GM21526 (cell line): ENCODE data around the gene LSM2.

Experiments used
- ATAC-seq: cut with Tn5 transposase; IDR thresholded peaks from one replicate; pipeline ENCODE4 v1.9.1; 2021; ENCODE audit warnings: moderate library complexity; ENCODE audit not compliant: unreplicated experiment, low FRiP score

Gene LSM2

GRCh38 chr6:31778193-31778592 lies 28.6 kb downstream of the LSM2 start:
- no peak for ATAC-seq

- ATAC-seq: no peak
Measured at GRCh38 chr6:31777667-31778050, 29.1 kb downstream of the LSM2 start.

DNA sequence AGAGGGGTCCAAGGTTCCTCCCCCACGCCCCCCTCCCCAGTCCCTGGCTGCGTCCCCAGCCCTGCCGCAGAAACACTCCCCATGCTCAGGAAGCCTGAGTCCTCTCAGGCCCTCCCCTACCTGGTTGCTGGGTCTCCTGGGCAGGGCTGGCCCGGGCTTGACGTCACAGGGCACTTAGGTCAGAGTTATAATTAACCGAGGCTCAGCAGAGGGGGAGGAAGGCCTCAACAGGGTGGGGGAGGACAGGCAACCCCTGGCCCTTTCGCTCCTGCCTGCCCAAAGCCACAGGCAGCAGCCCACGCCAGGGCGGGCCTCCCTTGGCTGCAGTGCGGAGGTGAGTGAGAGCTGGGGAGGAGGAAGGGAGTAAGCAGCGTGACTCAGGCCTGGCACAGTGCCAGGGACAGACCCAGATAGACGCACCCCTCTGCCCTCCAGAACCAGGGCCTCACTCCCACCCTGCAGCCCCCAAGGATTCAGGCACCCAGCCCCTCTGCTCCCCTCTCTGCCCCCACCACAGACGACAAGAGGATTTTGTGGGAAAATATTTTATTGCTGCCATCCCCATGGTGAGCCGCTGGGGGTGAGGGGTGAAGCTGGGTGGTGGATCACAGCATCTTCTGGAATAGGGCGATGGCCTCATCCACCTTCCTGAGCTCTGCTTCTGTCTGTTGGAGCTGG lies 29.6 kb downstream of the LSM2 start, which contains the start of gene VWA7:
Gene VWA7 (minus strand): TSS at position 340 of the 678 bp plus-strand sequence. CDS start 549 bp downstream, outside the sequence.
- peak; percentile 42 for ATAC-seq

DNA sequence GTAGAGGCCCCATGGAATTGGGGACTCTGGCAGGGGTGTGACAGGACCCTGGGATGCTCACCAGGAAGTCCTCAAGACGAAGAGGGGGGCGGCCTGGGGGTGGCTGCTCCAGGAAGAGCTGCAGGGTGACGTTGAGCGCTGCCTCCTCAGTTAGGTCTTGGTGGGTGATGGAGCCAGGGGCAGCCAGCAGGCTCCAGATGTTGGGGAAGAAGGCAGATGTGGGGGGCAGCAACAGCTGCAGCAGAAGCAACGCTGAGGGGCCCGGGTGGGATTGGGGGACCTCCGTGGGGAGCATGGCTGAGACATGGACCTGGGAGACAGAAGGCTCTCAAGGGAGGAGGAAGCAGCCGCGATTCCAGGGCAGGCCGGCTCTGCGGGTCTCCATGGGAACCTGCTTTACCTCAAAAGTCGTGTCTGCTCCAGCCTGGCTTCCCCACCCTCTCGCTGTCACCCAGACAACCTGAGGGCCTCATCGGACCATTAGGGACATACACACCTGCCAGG lies 30.2 kb downstream of the LSM2 start:
- no peak for ATAC-seq

DNA sequence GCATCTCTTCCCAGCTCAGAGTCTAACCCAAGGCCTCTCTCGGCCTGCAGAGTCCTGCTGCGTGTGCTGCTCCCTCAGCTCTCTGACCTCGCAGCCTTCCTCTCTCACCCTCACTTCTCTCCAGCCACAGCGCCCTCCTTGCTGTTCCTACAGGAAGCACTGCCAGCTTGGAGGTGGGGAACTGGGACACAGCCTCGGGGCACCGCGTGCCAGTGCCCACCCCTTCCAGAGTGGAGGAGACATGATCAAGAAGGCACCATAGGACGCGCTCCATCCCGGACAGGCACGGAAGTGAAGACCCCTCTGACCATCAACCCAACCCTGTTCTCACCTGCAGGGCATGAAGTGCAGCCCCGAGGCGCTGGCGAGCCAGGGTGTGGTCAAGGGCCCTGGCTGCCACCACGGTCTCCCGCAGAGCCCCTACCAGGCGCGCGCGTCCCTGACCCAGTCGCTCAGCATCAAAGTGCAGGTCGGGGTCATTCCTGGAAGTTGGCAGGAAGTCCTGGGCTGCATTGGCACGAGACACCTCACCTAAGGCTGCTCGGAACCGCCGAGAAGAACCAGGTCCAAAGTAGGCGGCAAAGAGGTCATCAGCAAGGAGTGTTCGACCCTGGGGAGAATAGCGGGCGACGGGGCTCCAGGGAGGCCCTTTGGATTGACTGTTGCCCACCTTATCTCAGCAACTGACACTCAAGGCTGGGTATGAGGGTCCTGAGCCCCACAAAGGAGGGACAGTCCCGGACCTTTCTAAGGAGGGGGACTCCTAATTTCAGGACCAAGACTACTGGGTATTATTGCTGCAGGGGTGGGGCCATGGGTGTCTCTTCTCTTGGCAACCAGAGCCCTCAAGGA lies 30.9 kb downstream of the LSM2 start:
- no peak for ATAC-seq

DNA sequence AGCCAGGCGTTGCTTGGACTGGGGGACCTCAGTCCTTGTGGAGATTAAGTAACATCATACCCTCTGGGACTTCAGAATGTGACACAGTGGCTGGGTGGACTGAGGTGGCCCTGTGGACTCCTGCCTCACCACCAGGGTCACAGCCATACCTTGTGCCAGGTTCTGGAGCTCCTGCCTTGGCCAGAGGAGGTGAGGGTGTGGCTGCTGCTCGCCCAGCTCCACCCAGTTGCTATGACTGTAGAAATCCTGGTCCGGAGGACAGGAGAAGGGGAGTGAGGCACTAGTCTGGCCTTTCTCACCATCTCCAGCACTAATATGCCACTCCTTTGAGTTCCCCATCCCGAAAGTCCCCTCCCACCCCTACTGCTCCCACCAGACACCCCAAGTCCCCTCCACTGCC lies 31.6 kb downstream of the LSM2 start:
- no peak for ATAC-seq

GRCh38 chr6:31771992-31772358 lies 34.8 kb downstream of the LSM2 start:
- no peak for ATAC-seq

GRCh38 chr6:31770860-31771259 lies 35.9 kb downstream of the LSM2 start:
- no peak for ATAC-seq

GRCh38 chr6:31769684-31770371 lies 36.9 kb downstream of the LSM2 start:
- ATAC-seq: no peak

DNA sequence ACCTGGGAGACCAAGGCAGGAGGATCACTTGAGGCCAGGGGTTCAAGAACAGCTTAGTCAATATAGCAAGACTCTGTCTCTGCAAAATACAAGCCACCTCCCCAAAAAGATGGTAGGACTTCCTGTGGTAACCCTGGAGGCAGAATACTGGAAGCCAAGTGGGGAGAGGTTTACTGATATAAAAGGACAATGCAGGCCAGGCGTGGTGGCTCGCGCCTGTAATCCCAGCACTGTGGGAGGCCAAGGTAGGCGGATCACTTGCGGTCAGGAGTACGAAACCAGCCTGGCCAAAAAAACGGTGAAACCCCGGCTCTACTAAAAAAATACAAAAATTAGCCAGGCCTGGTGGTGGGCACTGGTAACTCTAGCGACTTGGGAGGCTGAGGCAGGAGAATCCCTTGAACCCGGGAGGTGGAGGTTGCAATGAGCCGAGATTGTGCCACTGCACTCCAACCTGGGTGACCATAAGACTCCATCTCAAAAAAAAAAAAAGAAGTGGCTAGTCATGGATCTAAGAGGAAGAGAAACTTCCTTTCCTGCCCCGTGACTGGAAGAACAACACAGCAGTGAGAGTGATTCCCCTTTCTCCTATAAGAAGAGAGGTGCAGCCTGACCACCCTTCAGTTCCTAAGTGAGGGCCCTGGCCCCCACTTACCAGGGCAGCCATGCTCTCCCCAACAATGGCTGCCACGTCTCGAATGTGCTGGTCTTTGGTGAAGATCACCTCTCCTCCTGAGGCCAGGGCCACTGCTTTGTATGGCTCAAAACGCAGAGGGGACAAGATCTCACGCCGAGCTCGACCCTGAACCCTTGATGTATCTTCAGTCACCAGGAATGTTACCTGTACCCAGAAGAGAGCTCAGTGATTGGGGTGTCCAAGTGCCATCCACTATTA lies 38.2 kb downstream of the LSM2 start:
- ATAC-seq: no peak

DNA sequence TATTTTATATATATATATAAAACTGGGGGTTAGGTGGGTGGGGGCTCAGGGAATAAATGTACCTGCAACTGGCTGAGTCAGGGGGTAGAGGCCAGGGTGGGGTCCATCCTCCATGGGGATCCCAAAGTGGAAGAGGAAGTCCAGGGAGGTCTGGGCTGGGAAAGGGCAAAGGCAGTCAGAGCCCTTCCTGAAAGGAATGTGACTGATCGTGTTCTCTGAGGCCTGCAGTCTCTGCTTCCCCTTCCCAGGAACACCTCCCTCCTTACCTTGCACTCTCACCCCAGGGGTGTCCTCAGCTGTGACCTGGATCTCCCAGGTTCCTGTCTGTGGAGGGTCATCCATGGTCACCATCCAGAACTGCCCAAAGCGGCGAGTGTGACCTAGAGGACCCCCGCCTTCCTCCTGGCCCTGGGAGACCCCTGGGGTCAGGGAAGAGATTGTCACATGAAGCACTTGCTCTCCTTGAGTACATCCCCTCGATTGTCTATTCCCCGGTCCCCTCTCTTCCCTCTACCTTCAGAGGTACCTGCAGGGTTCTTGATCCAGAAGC lies 39.6 kb downstream of the LSM2 start:
- ATAC-seq: no peak

DNA sequence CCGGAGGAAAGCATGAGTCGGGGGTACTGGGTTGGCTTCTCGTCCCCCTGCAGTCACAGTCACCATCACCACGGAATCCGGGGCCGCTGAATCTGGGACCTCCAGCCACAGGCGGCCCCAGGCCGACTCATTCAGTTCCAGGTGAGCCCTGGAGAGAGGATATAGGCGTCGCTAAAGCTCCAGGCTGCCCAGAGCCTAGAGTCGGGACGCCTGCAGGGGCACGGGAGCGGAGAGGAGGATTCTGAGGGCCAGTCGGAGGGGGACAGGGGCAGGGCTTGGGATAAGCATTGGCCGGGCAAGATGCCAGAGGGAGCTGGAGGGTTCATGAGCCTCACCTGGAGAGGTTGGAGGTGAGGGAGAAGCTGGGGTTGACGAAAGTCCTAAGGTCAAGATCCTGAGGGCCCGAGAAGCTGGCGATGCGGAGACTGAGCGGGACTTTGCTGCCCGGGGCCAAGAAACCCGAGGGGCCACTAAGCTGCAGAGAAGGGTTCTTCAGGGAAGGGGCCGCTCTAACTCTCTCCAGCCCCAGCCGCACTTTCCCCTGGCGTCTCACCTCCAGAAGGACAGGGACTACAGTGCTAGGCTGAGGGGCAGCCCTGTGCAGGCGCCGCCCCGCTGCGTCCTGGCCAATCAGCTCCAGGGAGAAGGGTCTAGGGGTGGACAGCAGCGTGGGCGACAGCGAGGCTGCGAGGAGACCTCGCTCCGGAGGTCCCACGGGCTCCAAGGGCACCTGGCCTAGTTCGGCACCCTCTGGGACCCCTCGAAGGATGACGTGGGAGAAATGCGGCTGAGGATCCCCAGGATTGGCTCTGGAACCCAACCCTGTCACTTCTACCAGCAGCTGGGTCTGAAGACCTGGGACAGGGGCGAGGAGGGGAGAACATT lies 40.6 kb downstream of the LSM2 start:
- no peak for ATAC-seq

DNA sequence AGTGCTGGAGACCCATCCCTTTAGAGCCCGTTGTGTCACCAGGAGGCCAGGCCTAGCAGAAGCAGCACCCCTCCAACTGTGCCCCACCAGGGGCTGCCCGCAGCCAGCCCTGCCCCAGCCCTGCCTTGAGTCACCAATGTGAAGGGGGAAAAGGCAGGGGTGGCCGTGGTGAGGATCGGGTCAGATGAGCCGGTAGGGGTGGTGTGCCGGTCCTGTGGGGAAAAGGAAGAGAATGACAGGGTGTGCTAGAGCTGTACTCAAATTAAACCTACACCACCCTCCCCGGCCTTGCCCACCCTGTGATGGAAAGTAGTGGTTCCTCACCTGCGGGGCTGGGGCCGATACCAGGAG lies 41.2 kb downstream of the LSM2 start:
- ATAC-seq: no peak

DNA sequence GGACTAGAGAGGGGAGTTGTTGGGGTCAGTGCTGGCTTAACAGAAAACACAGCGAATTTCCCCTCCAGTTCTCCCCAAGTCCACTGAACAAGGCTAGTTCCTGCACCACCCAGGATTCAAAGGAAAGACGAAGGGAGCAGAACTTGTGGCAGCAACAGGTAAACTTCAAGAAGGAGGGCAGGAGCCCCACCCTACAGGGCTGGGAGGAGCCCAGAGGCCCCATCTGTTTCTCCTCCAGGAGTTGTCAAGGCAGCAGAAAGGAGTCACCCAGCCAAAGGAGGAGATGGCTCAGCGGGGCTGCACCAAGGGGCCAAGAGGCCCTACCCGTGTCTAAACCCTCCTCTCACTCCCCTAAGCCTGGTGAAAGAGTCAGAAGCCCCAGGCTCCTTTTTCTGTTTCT lies 42.6 kb downstream of the LSM2 start:
- no peak for ATAC-seq

- no peak for ATAC-seq
Measured at GRCh38 chr6:31763619-31763940, 43.2 kb downstream of the LSM2 start.

- no peak for ATAC-seq
Measured at GRCh38 chr6:31762878-31763618, 43.7 kb downstream of the LSM2 start.

DNA sequence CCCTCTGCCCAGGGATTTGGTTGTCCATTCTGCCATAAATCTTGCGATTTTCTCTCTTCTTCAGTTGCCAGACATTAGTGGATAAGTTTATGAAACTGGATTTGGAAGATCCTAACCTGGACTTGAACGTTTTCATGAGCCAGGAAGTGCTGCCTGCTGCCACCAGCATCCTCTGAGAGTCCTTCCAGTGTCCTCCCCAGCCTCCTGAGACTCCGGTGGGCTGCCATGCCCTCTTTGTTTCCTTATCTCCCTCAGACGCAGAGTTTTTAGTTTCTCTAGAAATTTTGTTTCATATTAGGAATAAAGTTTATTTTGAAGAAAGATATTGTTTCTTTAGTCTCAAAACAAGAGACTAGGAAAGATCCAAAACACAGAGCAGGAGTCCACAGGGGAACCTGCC lies 44.4 kb downstream of the LSM2 start, which contains the start of gene SAPCD1:
Gene SAPCD1 (plus strand): TSS at position 301 of the 400 bp plus-strand sequence. CDS start 399 bp downstream, outside the sequence.
- no peak for ATAC-seq

DNA sequence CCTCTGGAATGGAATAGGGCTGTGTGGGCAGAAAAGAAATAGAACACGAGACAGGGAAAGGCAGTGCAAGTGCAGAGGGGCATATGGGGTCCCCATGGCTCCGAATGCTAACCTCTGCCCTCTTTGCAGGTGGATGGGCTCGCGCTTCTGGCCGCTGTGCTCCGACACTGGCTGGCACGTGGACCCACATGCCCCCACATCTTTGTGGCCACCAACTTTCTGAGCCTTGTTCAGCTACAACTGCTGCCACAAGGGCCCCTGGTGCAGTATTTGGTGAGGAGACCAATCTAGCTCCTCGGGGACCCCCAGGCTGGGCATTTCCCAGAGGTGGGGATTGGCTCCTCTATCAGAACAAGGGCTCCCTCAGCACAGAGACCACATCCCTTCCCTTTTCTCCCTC lies 45.4 kb downstream of the LSM2 start:
- no peak for ATAC-seq
